ENCODE data around the gene VAV3. TPM values are rescaled to one million over a fixed set of nuclear protein-coding genes. Genes with fewer than 3 reads are reported as not detected.

The VAV3 gene
- total RNA-seq, 1 donor from 2014 or later, result 2.6 TPM

GRCh38 chr1:107842241-107842640, 122.7 kb downstream of the VAV3 start:
- H3K27me3 ChIP-seq (ENCODE audit: insufficient read depth, low read length), result no peaks in the 10 kb centered on the region
- FAIRE-seq, result no peak

GRCh38 chr1:107840725-107841124, 124.3 kb downstream of the VAV3 start:
- Mint-ChIP-seq H3K4me3 (ENCODE audit: unreplicated experiment) (no peak overlapping the region), H3K9me3 (ENCODE audit: unreplicated experiment) (peaks cover 14% of the 10 kb centered on the region), H3K4me1 (ENCODE audit: low read depth, unreplicated experiment) (peaks cover 3% of the 10 kb centered on the region), H3K27me3 (ENCODE audit: low read depth, unreplicated experiment) (no peaks in the 10 kb centered on the region), H3K27ac (ENCODE audit: unreplicated experiment) (no peak overlapping the region), H3K36me3 (ENCODE audit: low read depth, unreplicated experiment) (peaks cover 4% of the 10 kb centered on the region)
- Histone ChIP-seq H3K4me1 (ENCODE audit: insufficient read depth, low read length) (no peaks in the 10 kb centered on the region), H3K27me3 (ENCODE audit: insufficient read depth, low read length) (no peaks in the 10 kb centered on the region), H2AFZ (ENCODE audit: low read depth, low read length) (no peak overlapping the region), H3K27ac (ENCODE audit: low read depth, low read length) (no peak overlapping the region), H3K9me3 (ENCODE audit: insufficient read depth, low read depth, low read length) (no peaks in the 10 kb centered on the region), H3K9ac (ENCODE audit: low read length) (no peak overlapping the region), H3K36me3 (ENCODE audit: insufficient read depth, low read length) (no peaks in the 10 kb centered on the region), H4K20me1 (ENCODE audit: insufficient read depth, low read length) (no peaks in the 10 kb centered on the region), H3K79me2 (ENCODE audit: insufficient read depth, low read length) (no peaks in the 10 kb centered on the region), H3K4me3 (ENCODE audit: insufficient read depth, low read depth, low read length) (no peak overlapping the region), H3K4me2 (ENCODE audit: low read length) (no peak overlapping the region)
- no peak for TF ChIP-seq CTCF (IDR thresholded peaks at IDR 0.05; ENCODE audit: insufficient read depth, low read depth, low read length)
- no peak for TF ChIP-seq EZH2 (IDR thresholded peaks at IDR 0.05; ENCODE audit: insufficient read depth, low read length)
- DNase-seq (ENCODE audit: low read depth) (no peak), FAIRE-seq (no peak)

More at GRCh38 chr1:107842241-107842640, 122.7 kb downstream of the VAV3 start:
- TF ChIP-seq EZH2 (IDR thresholded peaks at IDR 0.05; ENCODE audit: insufficient read depth, low read length) (no peak), CTCF (IDR thresholded peaks at IDR 0.05; ENCODE audit: insufficient read depth, low read depth, low read length) (no peak)
- Mint-ChIP-seq H3K9me3 (ENCODE audit: unreplicated experiment) (peaks cover 16% of the 10 kb centered on the region), H3K4me3 (ENCODE audit: unreplicated experiment) (no peak overlapping the region), H3K27me3 (ENCODE audit: low read depth, unreplicated experiment) (no peaks in the 10 kb centered on the region), H3K27ac (ENCODE audit: unreplicated experiment) (no peak overlapping the region), H3K36me3 (ENCODE audit: low read depth, unreplicated experiment) (peaks cover 6% of the 10 kb centered on the region), H3K4me1 (ENCODE audit: low read depth, unreplicated experiment) (peaks cover 3% of the 10 kb centered on the region)
- no peak overlapping the region for H3K27ac ChIP-seq (ENCODE audit: low read depth, low read length)
- H3K4me2 ChIP-seq (ENCODE audit: low read length), result no peak overlapping the region
- H2AFZ ChIP-seq (ENCODE audit: low read depth, low read length), result no peak overlapping the region
- H3K4me1 ChIP-seq (ENCODE audit: insufficient read depth, low read length), result no peaks in the 10 kb centered on the region
- no peaks in the 10 kb centered on the region for H4K20me1 ChIP-seq (ENCODE audit: insufficient read depth, low read length)
- no peaks in the 10 kb centered on the region for H3K79me2 ChIP-seq (ENCODE audit: insufficient read depth, low read length)
- no peak overlapping the region for H3K4me3 ChIP-seq (ENCODE audit: insufficient read depth, low read depth, low read length)
- no peak overlapping the region for H3K9ac ChIP-seq (ENCODE audit: low read length)
- no peaks in the 10 kb centered on the region for H3K36me3 ChIP-seq (ENCODE audit: insufficient read depth, low read length)
- no peak for DNase-seq (ENCODE audit: low read depth)
- H3K9me3 ChIP-seq (ENCODE audit: insufficient read depth, low read depth, low read length), result no peaks in the 10 kb centered on the region

GRCh38 chr1:107838056-107838455, 126.9 kb downstream of the VAV3 start:
- no peak for FAIRE-seq
- no peaks in the 10 kb centered on the region for H3K27me3 Mint-ChIP-seq (ENCODE audit: low read depth, unreplicated experiment)

More at GRCh38 chr1:107838056-107838455, 126.9 kb downstream of the VAV3 start:
- peaks cover 9% of the 10 kb centered on the region for H3K4me1 Mint-ChIP-seq (ENCODE audit: low read depth, unreplicated experiment)
- H3K27ac Mint-ChIP-seq (ENCODE audit: unreplicated experiment), result no peak overlapping the region
- Histone ChIP-seq H3K4me1 (ENCODE audit: insufficient read depth, low read length) (no peaks in the 10 kb centered on the region), H3K9me3 (ENCODE audit: insufficient read depth, low read depth, low read length) (no peaks in the 10 kb centered on the region), H3K79me2 (ENCODE audit: insufficient read depth, low read length) (no peaks in the 10 kb centered on the region), H3K27me3 (ENCODE audit: insufficient read depth, low read length) (no peaks in the 10 kb centered on the region), H3K9ac (ENCODE audit: low read length) (no peak overlapping the region), H3K36me3 (ENCODE audit: insufficient read depth, low read length) (no peaks in the 10 kb centered on the region), H4K20me1 (ENCODE audit: insufficient read depth, low read length) (no peaks in the 10 kb centered on the region), H3K27ac (ENCODE audit: low read depth, low read length) (no peak overlapping the region), H3K4me3 (ENCODE audit: insufficient read depth, low read depth, low read length) (no peak overlapping the region), H3K4me2 (ENCODE audit: low read length) (no peak overlapping the region), H2AFZ (ENCODE audit: low read depth, low read length) (no peak overlapping the region)
- no peak overlapping the region for H3K4me3 Mint-ChIP-seq (ENCODE audit: unreplicated experiment)
- no peak for DNase-seq (ENCODE audit: low read depth)
- TF ChIP-seq EZH2 (IDR thresholded peaks at IDR 0.05; ENCODE audit: insufficient read depth, low read length) (no peak), CTCF (IDR thresholded peaks at IDR 0.05; ENCODE audit: insufficient read depth, low read depth, low read length) (no peak)
- peaks cover 2% of the 10 kb centered on the region for H3K36me3 Mint-ChIP-seq (ENCODE audit: low read depth, unreplicated experiment)
- H3K9me3 Mint-ChIP-seq (ENCODE audit: unreplicated experiment), result peaks cover 7% of the 10 kb centered on the region

Data from astrocyte (in vitro differentiated cells and primary cell).